Activated CD8-positive, alpha-beta T cell treated with anti-CD3 and anti-CD28 coated beads for 36 hours (primary cell): ENCODE data around the gene TREML1. TPM values are rescaled to one million over a fixed set of nuclear protein-coding genes. Genes with fewer than 3 reads are reported as not detected.
"Not testable (repeated sequence)": the region's sequence is repeated elsewhere in the genome, so short reads cannot be mapped to it uniquely, and the experiment has no call there.

Experiments used
- ATAC-seq: fragments of 200-7000 bp; cut with Tn5 transposase; one replicate; pipeline ENCODE4 v1.10.0; 2021; ENCODE audit warnings: mild to moderate bottlenecking, moderate library complexity
- CTCF ChIA-PET: fragments of 350-600 bp; sonication (Branson Sonifier 250); formaldehyde crosslinking; loops from one replicate; lab custom pipeline; 2021; ENCODE audit warnings: antibody characterized with exemption; lab: Charles Lee
- POLR2A ChIA-PET: fragments of 350-600 bp; sonication (Branson Sonifier 250); formaldehyde crosslinking; loops from one replicate; lab custom pipeline; 2021; ENCODE audit warnings: antibody characterized with exemption; lab: Charles Lee
- DNase-seq: peaks from one replicate; pipeline ENCODE4 v3.0.0-alpha.2; 2020
- H3K27ac Mint-ChIP-seq: one replicate; pipeline ENCODE4 v1.8.0; 2021; ENCODE audit warnings: mild to moderate bottlenecking, mixed read lengths
- H3K27me3 Mint-ChIP-seq: one replicate; pipeline ENCODE4 v1.8.0; 2021; ENCODE audit warnings: mixed read lengths
- H3K36me3 Mint-ChIP-seq: one replicate; pipeline ENCODE4 v1.8.0; 2021; ENCODE audit warnings: low read depth, mixed read lengths
- H3K4me1 Mint-ChIP-seq: one replicate; pipeline ENCODE4 v1.8.0; 2021; ENCODE audit warnings: low read depth, mixed read lengths
- H3K4me3 Mint-ChIP-seq: one replicate; pipeline ENCODE4 v1.8.0; 2021; ENCODE audit warnings: mild to moderate bottlenecking, moderate library complexity, mixed read lengths
- H3K9me3 Mint-ChIP-seq: one replicate; pipeline ENCODE4 v1.8.0; 2021; ENCODE audit warnings: mixed read lengths
- intact Hi-C: fragments of 100-400 bp; cut with micrococcal nuclease; formaldehyde crosslinking; loops from one replicate; pipeline ENCODE4 v1.10.0; 2022
- total RNA-seq, 2 experiments: library from RNA; stranded (reverse); gene quantifications; one replicate each; pipeline ENCODE4 v1.2.3, GENCODE V29; 2021
- TF ChIP-seq, protein P1 (sequence below): fragments of 200-600 bp; IDR thresholded peaks from one replicate; pipeline ENCODE4 v1.8.0; 2022; ENCODE audit warnings: antibody characterized with exemption, mild to moderate bottlenecking

The TREML1 gene
- total RNA-seq, 2 experiments from 2014 or later: not detected

DNA sequence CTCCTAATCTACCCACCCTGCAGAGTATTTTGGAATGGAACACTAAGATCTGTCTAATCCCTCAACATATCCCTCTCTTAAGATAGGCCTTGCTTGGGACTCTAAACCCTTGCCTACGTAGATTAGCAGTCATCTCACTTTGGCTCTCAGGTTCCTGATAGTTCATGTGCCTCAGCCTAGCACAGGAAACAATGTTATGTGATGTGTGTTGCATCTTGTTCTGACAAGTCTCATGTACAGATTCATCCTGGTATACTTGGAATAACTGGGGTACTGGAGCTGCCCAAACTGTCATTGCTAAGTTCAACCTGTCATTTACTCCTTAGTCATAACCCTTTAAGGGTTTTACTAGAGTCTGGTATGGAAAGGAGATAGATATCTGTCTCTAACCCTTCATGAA lies 34.1 kb downstream of the TREML1 start:
- POLR2A ChIA-PET: no interaction called here
- CTCF ChIA-PET: no interaction called here

DNA sequence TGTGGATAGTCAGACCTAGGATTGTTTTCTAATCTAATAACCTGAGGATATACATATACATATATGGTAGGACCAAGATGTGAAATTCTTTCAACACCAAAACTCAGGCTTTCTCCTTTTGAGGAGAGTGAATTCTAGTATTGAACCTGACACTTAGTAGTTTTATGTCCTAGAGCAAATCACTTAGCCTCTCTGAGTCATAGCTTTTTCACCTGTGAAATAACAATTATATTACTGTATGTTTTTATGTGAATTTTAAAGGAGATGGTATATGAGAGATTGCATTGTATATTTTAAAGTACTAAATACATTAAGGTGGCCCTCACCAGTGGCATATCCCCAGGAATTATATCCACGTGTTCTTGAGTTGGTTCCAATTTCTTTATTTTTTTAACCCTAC lies 34.6 kb downstream of the TREML1 start:
- no peak for DNase-seq
- peaks cover 11% of the 10 kb centered on the region for H3K36me3 Mint-ChIP-seq
- no peak overlapping the region for H3K4me3 Mint-ChIP-seq
- H3K4me1 Mint-ChIP-seq: no peaks in the 10 kb centered on the region
- POLR2A ChIA-PET: no interaction called here
- no peak overlapping the region for H3K27ac Mint-ChIP-seq
- CTCF ChIA-PET: interaction anchor here (1.1 kb wide), 1 partner anchor 187 kb away, joined by 3 read pairs; no protein-coding TSS in a partner anchor
- intact Hi-C loops: no loop called here
- H3K9me3 Mint-ChIP-seq: no peaks in the 10 kb centered on the region
- ATAC-seq: no peak
- TF ChIP-seq, protein P1, sequence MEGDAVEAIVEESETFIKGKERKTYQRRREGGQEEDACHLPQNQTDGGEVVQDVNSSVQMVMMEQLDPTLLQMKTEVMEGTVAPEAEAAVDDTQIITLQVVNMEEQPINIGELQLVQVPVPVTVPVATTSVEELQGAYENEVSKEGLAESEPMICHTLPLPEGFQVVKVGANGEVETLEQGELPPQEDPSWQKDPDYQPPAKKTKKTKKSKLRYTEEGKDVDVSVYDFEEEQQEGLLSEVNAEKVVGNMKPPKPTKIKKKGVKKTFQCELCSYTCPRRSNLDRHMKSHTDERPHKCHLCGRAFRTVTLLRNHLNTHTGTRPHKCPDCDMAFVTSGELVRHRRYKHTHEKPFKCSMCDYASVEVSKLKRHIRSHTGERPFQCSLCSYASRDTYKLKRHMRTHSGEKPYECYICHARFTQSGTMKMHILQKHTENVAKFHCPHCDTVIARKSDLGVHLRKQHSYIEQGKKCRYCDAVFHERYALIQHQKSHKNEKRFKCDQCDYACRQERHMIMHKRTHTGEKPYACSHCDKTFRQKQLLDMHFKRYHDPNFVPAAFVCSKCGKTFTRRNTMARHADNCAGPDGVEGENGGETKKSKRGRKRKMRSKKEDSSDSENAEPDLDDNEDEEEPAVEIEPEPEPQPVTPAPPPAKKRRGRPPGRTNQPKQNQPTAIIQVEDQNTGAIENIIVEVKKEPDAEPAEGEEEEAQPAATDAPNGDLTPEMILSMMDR: no peak
- H3K27me3 Mint-ChIP-seq: no peaks in the 10 kb centered on the region

More for the DNA sequence above, 34.1 kb downstream of the TREML1 start:
- no peaks in the 10 kb centered on the region for H3K4me1 Mint-ChIP-seq
- intact Hi-C loops: no loop called here
- no peak overlapping the region for H3K4me3 Mint-ChIP-seq
- no peak for ATAC-seq
- TF ChIP-seq, protein P1: no peak
- no peaks in the 10 kb centered on the region for H3K9me3 Mint-ChIP-seq
- H3K27ac Mint-ChIP-seq: no peak overlapping the region
- H3K36me3 Mint-ChIP-seq: peaks cover 11% of the 10 kb centered on the region
- no peak for DNase-seq
- no peaks in the 10 kb centered on the region for H3K27me3 Mint-ChIP-seq

DNA sequence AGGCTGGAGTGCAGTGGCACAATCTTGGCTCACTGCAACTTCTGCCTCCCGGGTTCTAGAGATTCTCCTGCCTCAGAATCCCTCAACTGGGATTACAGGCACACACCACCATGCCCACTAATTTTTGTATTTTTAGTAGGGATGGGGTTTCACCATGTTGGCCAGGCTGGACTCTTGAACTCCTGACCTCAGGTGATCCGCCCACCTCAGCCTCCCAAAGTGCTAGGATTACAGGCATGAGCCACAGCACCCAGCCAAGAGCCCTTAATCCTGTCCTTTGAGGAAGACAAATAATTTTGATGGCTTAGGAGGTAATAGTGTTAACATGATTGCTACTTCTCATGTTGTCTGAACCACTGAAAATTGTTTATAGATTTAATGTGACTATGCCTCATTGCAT lies 39.1 kb downstream of the TREML1 start:
- CTCF ChIA-PET, H3K4me1 Mint-ChIP-seq, intact Hi-C loops, H3K27ac Mint-ChIP-seq, H3K9me3 Mint-ChIP-seq, ATAC-seq, H3K27me3 Mint-ChIP-seq, DNase-seq, POLR2A ChIA-PET, H3K4me3 Mint-ChIP-seq, H3K36me3 Mint-ChIP-seq: not testable (repeated sequence)

DNA sequence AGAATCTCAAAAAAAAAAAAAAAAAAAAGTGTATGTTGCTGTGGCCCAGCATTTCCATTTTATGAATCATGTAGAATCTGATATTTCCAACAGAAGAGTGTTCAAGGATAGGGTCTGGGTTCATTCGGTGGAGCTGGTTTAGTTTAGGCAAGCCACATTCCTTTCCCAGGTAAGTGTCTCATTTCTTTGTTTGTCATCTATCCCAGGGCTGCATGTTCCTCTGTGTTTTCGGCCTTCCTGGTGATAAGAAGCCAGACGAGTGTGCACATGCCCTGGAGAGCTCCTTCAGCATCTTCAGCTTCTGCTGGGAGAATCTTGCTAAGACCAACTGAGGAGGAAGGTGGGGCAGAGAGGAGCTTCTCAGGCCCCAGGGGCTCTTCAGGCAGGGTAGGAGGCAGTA lies 43.1 kb downstream of the TREML1 start:
- Mint-ChIP-seq H3K27ac (no peak overlapping the region), H3K27me3 (no peaks in the 10 kb centered on the region), H3K4me1 (no peaks in the 10 kb centered on the region), H3K36me3 (peaks cover 4% of the 10 kb centered on the region), H3K4me3 (no peak overlapping the region), H3K9me3 (no peaks in the 10 kb centered on the region)
- intact Hi-C loops: no loop called here
- ATAC-seq (no peak), DNase-seq (no peak)
- TF ChIP-seq, protein P1: no peak
- ChIA-PET CTCF (interaction anchor here (1.0 kb wide), 1 partner anchor 23 kb away, joined by 3 read pairs; no protein-coding TSS in a partner anchor), POLR2A (no interaction called here)

DNA sequence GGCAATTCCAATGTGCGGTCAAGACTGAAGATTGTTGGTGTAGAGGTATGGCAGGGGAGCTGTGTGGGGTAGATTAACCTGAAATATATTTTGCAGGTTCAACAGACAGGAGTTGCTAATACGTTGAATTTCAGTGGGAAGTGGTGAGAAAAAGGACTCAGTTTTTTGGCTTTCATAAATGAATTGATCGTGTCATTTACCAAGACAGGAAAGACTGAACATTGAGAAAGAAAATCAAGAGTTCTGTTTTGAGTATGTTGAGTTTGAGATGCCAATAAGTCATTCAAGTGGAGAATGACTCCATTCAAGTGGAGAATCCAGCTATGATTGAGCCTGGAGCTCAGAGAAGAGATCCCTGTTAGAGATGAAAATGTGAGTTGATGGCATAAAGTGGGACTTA lies 50.3 kb downstream of the TREML1 start:
- H3K9me3 Mint-ChIP-seq: no peaks in the 10 kb centered on the region
- peaks cover 22% of the 10 kb centered on the region for H3K36me3 Mint-ChIP-seq
- ATAC-seq (no peak), DNase-seq (no peak)
- H3K4me1 Mint-ChIP-seq: peaks cover 4% of the 10 kb centered on the region
- no peak overlapping the region for H3K27ac Mint-ChIP-seq
- POLR2A ChIA-PET: no interaction called here
- H3K27me3 Mint-ChIP-seq: no peaks in the 10 kb centered on the region
- CTCF ChIA-PET: interaction anchor here (1.0 to 2.5 kb wide), 6 partner anchors 10 to 88 kb away, joined by 3 to 11 read pairs (median 4); partner anchors contain the start of gene UNC5CL
- TF ChIP-seq, protein P1: no peak
- no peak overlapping the region for H3K4me3 Mint-ChIP-seq
- intact Hi-C loops: no loop called here
